GM19463 (cell line): ENCODE results near the gene LRMDA.
A peak's percentile ranks its signal among the peaks of the same experiment; 100 is the strongest.

Experiments
- ATAC-seq: cut with Tn5 transposase; IDR thresholded peaks from one replicate; pipeline ENCODE4 v1.9.1; 2021; ENCODE audit warnings: mild to moderate bottlenecking, moderate library complexity; ENCODE audit not compliant: unreplicated experiment

Gene LRMDA

DNA sequence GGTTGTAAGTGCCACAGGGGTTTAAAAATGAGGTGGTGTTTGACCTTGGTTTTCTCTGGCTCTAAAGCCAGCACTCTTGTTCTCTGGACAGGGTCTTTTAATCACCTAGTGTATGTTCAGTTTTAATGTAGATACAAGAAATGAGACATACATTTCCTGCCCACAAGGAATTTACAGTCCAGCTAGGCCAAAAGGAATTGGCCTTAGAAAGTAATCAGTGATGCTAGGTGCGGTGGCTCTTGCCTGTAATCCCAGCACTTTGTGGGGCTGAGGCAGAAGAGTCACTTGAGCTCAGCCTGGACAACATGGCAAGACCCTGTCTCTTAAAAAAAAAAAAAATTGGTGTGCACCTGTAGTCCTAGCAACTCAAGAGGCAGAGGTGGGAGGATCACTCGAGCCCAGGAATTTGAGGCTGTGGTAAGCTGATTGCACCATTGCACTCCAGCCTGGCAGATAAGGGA, 100.2 kb downstream of the LRMDA start:
- no peak for ATAC-seq

DNA sequence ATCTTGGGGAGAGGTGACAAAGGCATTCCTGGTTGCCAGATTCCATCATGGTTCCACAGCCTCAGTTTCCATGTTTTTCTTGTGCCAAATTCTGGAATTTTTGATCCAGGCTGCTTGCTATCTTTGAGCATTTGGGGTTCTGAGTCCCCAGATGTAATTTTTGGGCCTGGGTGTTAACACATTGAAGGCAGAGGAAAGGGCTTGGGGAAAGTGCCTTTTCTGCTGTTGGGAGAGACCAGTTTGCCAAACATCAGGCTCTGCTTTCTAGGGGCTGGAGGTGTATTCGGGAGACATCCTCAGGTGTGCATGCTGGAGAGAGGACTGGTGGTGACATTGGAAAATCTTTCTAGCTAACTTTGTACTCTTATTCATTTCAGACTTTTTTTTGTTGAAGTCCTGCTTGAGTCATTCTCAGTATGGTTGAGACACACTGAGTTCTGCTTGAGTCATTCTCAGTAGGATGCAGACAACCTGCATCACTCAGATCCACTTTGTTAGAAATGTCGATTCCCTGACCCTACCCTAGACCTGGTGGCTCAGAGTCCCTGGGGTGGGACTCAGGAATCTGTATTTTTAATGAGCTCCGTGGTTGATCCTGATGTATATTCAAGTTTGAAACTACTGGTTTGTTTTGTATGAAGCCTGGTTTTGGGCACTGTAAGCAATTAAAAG, 101.0 kb downstream of the LRMDA start:
- ATAC-seq = peak; percentile 69

DNA sequence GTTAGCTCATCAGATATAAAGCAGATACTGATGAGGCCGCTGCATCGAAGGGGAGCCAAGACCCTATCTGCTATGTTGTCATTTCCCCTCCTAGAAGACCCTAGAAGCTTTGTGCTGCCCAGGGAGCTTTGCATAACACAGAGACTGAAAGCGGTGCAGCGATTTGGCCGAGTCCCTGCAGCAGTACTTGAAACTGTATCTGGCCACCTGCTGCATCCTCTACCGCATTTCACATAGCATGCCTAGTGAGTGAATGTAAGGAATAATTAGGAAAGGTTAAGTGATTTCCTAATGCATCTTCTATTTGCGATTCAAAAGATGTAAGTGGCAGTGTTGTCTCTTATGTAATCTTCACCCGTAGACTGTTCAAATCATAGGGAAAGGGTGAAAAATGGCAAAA, 106.7 kb downstream of the LRMDA start:
- no peak for ATAC-seq

DNA sequence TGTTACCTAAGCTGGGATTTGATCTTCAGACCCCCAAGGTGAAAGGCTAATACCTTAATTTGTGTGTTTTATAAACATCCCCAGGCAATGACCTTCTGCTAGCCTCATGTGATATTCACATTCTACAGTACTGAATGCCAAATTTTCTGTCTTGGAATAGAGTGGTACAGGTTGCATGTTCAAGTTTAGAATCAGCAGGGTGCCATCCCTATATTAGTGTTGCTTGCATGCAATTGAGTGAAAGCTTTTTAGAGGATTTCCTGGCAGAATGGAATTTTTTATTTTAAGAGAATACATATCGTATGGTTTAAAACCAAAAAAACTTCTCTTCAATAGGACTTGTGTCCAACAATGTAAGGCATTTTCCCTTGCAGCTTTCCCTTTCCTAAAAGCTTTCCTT, 107.3 kb downstream of the LRMDA start:
- ATAC-seq = no peak

DNA sequence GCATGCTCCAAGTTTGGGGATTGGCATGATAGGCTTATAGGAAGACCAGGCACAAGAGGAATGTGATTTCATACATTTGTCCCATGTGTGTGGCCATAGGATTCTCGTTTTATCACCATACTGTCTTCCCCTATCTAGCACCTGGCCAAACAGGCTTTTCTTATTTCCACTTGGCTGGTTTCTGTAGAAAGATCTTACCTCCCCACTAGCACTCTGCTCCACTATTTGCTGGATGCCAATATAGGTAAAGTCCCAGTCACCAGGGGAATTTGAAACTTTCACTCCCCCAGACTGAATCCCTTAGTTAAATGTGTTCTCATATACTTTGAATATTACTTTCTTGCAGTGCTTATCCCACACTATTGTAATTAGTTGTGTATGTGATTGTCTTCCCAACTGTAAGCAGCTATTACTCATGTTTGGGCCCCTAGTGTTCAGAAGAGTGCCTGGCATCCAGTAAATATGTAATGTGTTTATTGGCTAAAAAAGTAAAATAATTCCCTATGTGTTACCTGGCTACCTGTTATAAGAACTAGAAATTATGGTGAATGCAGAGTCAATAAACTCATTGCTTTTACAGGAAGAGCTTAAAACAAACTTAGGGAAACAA, 109.0 kb downstream of the LRMDA start:
- peak; percentile 82 for ATAC-seq

DNA sequence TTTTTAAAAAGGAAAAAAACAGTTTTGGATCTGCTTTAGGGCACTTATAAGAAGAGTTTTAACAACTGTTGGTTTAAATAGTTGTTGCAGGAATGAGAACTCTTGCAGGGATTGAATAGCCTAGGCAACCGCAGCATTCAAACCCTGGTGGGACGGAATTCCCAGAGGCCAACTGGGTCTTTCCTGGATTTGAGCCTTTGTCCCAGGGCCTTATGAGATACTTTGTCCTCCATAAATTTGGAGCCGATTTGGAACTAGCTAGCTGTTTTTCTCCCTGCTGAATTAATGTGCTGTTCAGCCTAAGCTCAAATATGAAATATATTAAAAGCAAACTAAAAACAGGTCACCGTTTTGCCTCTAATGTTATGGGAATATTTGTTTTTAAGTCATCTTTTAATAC, 109.6 kb downstream of the LRMDA start:
- ATAC-seq = no peak

DNA sequence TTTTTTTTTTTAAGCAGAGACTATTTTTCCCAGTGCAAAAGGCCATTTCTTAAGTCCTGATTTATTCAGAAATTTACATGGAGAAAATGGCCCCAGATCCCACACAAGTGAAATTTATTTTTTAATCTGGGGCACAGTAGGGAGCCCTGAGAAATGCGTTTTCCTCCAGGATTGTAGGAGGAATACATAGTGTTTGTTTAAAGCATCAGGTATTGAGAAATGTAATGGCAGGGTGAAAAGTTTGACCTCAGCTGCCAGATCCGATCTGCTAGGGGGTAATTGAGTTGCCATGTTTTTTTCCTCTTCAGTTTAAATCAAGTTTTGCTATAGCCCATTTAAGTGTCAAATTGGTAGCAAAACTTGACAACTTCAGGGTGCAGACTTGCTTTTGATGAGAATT, 110.0 kb downstream of the LRMDA start:
- no peak for ATAC-seq

DNA sequence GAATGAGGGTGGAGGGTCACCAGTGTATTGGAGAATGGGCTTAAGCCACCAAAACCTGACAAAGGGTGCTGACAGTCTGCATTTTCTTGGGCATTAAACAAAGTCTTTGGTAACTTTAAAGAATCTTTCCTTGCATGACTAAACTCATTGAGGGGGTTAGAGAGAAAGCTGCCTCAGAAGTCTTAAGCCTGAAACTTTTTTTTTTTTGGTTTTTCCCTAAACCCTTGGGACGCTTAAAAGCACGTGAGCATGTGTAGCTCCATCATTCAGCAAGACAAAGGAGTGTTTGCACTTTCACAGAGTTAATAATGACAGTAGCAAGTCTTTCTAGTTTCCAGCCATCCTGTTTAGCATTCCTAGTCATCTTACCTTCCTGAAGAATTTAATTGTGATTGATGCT, 110.7 kb downstream of the LRMDA start:
- no peak for ATAC-seq

DNA sequence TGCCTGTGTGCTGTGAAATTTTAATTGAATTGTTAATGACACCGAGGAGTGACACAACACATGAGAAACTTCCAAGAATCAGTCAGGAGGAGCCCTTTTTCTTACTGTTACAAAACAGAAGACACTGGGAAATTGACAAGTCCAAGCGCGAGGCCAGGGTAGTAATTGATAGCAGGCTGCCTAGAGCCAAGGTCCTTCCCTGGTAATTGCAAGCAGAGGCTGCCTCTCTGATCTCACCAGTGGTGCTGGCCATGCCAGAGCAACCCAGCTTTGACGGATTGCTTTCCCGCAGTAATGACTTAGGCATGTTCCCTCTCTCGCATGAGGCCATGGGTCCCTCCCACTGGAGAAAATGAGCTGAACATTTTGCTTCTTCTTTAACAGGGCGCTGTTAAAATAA, 111.5 kb downstream of the LRMDA start:
- no peak for ATAC-seq

DNA sequence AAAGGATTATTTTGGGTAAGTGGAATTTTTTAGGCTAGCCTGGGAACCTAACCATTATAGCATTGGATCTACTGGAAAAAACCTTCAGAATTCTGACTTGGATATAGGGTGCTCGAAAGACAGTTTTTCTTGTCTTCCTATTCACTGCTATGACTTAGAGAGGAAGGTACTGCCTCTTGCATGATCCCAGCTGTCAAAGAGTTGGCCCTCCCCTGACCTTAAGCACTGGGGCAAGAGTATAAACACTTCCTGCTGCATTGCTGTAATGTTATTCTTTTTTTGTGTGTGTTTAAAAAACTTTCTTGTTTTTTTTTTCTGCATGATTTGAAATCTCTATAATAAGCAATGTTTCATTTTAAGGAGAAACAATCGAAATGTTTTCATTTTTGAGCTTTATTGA, 113.0 kb downstream of the LRMDA start:
- ATAC-seq = no peak

DNA sequence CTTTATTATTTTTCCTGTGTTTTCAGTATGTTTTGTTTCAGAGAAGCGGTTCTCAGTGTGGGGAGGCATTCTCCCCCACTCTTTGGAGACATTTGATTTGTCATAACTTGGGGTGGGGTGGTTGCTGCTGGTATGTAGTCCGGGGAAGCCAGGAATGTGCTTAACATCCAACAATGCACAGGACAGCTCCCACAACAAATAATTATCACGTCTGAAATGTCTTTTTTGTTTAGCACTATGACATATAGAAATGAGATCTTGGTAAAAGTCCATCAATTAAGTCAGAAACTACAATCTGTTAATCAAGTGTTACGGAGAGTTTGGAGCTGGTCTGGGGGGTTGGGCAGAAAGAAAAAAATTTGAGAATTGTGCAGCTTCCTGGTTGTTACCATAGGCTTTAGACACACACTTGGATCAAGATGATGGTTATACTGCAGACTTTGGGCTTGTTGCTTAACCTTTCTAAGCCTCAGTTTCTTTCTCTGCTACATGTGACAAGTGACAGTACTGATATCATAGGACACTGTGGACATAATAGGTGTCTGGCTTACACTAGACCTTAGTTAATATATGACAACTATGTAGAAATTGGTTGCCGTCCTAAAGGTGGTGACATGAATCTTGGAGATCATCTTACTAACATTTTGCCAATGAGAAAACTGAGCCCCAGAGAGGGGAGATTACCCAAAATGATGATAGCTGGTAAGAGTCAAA, 113.7 kb downstream of the LRMDA start:
- ATAC-seq = no peak

DNA sequence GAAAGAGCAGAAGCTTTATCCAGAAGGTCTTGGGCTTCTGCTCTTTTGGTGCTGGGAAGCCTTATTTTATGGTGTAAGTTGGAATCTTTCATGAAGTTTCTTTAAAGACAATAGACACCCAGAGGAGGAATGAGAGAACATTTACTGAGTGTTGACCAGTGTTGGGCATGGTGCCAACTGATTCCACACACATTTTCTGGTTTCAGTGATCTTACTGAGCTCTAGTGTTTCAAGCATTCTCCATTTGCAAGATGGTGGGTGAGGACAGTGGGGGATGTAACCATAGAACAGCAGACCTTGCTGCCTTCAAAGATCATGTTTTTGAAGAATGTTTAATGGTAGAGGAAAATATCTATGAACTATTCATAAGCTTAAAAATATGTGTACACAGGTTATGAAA, 114.6 kb downstream of the LRMDA start:
- no peak for ATAC-seq

DNA sequence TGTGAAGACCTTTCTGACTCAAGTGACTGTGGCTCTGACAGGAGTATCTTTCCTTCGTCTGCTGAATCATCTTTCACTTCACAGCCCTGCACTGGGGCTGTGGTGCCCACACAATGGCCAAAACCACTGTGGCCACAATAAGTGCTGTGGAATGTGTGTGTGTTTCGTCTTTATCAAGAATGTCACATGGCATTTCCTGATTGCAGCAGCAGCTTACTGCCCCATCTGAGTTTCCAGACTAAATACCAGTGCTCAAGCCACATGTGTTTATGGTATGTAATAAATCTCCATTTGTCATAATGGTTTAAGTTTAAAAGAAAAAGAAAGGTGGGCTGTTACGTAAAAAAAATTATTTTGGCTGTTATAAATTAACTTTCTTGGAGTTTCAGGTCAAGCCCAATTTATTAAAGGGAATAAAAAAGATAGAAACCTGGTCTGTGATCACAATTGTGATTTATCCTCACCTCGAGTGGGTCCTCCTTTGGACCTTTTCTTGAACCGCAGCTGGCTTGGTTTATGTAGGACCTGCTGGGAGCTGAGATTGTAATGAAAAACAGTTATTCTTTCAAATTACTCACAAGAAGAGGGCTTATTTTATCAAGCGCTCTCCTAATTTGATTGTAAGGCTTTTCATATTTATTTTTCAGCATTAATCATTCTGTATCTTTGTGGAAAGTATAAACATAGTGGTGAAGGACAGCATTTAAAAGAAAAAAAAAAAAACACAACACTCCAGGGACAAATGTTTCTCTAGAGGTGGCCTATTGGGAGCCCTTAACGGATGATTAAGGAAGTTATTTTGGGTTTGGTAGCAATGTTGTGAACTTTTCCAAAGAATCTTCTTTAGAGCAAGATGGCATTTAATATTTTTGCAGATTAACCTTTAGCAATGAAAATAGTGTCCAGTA, 116.2 kb downstream of the LRMDA start:
- peak; percentile 69 for ATAC-seq

DNA sequence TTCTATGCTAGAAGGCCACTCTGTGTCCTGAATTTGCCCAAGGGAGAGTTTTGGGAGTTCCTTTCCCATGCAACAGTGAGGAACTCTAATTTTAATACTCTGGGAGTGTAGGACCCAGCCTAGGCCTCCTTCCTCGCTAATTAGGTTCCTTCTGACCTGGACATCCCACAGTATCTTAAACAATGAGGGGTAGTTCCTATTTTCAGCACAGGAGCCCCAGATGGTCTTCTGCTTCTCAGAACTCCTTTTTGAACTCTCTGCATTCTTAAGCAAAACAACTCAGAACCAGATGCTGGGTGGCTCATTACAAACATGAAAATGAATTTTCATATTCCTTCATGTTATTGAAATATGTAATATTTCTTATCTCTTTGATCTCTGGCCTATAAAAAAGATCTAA, 116.9 kb downstream of the LRMDA start:
- ATAC-seq = no peak

DNA sequence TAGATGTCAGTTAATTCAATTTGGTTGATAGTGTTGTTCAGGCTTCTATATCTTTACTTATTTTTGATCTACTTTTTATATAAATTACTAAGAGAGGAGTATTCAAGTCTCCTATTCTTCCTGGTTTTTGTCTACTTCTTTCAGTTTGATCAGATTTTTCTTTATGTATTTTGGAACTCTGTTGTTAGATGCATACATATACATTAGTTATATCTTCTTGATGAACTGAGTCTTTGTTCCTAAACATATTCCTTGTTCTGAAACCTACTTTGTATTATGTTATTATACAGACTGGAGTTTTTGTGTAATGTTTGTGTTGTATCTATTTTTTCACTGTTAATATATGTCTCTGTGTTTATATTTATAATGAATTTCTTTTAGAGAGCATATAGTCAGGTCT, 118.8 kb downstream of the LRMDA start:
- ATAC-seq = no peak

DNA sequence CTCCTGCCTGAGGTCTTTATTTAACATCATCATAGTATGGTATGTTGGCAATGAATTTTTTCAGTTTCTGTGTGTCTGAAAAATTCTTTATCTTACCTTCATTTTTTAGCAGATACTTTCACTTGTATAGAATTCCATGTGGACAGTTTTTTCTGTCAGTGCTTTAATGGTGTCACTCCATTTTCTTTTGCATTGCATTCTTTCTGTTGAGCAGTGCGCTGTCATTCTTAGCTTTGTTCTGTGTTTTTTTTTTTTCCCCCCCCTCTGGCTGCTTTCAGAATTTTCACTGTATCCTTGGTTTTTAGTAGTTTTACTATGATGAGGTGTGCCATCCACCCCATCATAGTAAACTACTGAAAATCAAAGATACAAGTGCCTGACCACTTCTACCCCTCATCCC, 120.7 kb downstream of the LRMDA start:
- no peak for ATAC-seq

DNA sequence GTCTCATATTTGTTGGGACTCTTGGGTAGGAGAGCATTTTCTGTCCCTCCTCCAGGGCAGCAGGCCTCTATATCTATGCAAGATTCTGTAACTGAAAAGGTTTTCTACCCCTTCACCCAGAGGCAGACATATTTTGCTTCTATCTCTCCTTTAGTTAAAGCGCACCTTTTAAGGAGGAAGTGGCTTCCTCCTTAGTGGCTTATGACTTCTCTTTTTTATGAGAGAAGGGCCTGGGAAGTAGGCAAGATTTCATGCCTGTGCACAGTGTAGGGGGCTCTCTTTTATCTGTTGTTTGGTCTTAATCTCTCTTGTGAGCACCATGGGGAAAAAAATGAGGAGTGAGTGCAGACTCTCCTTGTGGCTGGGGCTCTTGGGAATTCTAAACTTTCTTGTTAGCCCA, 122.1 kb downstream of the LRMDA start:
- no peak for ATAC-seq

DNA sequence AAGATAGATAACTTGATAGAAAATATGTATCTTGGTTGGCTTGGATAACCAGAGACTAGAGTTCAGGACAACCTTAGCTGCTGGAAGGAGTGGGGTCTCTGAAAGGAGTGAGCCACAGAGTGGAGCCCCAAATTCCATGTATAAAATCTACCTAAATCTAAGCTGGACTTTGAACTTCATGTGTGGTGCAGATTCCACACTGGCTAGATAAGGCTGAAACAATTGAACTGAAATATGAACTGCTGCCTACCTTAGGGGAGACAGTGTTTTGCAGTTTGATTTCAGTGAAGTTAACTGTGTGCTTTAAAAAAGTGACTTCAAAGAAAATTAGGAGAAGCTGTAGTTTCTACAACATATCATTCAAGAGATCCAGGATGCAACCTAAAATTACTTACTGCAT, 123.9 kb downstream of the LRMDA start:
- no peak for ATAC-seq

DNA sequence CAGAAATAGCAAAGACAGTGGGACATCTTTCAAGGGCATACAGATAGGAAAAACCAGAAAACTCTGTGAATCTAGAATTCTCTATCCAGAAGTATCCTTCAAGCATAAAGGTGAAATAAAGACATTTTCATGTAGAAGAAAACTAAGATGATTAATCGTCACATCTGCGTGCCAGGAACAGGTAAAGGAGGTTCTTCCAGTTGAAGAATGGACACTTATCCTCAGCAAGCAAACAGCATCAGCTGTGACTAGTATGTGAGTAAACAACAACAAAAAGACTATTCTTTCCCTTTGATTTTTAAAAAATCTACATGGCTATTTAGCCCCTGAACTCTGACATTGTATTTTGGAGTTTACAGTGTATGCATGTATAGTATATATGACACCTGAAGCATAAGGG, 124.9 kb downstream of the LRMDA start:
- no peak for ATAC-seq

DNA sequence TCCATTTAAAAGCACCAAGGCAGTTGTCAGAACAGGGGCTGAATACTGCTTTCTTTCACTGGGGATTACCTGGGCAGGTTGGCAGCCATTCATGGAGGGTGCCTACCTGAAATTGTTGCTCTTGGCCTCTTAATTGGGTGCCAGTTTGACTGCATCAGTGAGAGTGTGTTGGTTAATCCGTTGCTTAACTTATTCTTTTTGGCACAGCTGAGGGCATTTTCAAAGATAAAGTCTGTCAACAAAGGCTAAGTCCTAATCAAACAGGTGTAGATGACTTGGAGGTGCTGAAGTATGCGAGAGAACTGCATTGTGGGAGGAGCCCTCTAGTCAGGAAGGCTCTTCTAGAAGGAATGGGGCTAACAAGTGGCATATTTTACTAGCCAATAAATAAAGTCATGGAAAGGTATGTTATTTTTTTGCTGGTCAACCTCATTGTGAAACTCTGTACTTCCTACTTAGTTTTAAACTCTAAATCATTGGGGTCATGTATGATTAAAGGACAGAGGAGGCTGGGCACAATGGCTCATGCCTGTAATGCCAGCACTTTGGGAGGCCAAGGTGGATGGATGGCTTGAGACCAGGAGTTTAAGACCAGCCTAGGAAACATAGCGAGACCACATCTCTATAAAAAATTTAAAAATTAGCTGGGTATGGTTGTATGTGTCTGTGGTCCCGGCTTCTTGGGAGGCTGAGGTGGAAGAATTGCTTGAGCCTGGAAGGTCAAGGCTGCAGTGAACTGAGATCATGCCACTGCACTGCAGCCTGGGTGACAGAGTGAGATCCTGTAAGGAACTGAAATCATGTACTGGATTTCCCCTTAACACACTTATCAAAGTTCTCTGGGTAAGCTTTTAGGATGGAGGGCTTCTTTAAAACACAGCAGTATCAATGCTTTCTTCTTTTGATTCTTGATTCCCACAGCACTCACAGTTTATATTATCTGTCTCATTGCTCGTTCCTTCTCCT, 134.1 kb downstream of the LRMDA start:
- peak; percentile 78 for ATAC-seq
